ENCODE results near the gene ALKBH4. TPM values are rescaled to one million over a fixed set of nuclear protein-coding genes. Genes with fewer than 3 reads are reported as not detected.

Gene ALKBH4
- total and polyA plus RNA-seq, 2 donors (not counting 3 experiments of a cell fraction or from before 2014, with no cell fraction given) = 5.3 to 10.8 TPM

GRCh38 chr7:102447311-102447710 is 17.4 kb downstream of the ALKBH4 start:
- CTCF ChIA-PET = interaction anchor here (1.0 kb wide), 1 partner anchor 18 kb away, joined by 4 read pairs; no protein-coding TSS in a partner anchor
- peaks cover 0 to 27% of the 10 kb centered on the region in 2 experiments for H3K36me3 ChIP-seq (ENCODE audit: control insufficient read depth in 2 of 2, extremely low read depth in 1 of 2, insufficient read depth in 2 of 2, low read length in 2 of 2)
- DNase-seq (ENCODE audit: low read depth, low spot score) (no peak), FAIRE-seq (no peak)
- TF ChIP-seq GATA2 (IDR thresholded peaks at IDR 0.05; ENCODE audit: insufficient read depth, insufficient read length, low read depth, low read length) (no peak), FOS (IDR thresholded peaks at IDR 0.05; ENCODE audit: borderline replicate concordance, insufficient read depth, low read length) (no peak), CTCF (IDR thresholded peaks at IDR 0.05; ENCODE audit: extremely low read depth in 1 of 2, insufficient read depth in 1 of 2, low read depth in 1 of 2, low read length in 2 of 2) (no peak), POLR2A (IDR thresholded peaks at IDR 0.05; ENCODE audit: low read depth, low read length) (no peak), MAX (IDR thresholded peaks at IDR 0.05; ENCODE audit: insufficient read depth, insufficient read length) (no peak), POLR2AphosphoS5 (IDR thresholded peaks at IDR 0.05; ENCODE audit: insufficient read depth, low read depth, low read length) (no peak), EZH2 (IDR thresholded peaks at IDR 0.05; ENCODE audit: borderline replicate concordance, low read depth, low read length, severe bottlenecking) (no peak), MYC (IDR thresholded peaks at IDR 0.05; ENCODE audit: low read depth, low read length) (no peak), JUN (IDR thresholded peaks at IDR 0.05; ENCODE audit: borderline replicate concordance, insufficient read depth, insufficient read length, low read depth) (no peak)
- no peak overlapping the region for H3K27ac ChIP-seq (ENCODE audit: insufficient read depth, low read depth, low read length)
- BruUV-seq (replicated peaks) = no TSS peak
- dilution Hi-C loops (cut with MboI; ENCODE audit: extremely low pct_ligation_motif_present, low sequenced_read_pairs) = no loop called here
- H3K4me1 ChIP-seq (ENCODE audit: control insufficient read depth, extremely low read depth, insufficient read depth, low read length) = no peaks in the 10 kb centered on the region
- H4K20me1 ChIP-seq (replicated peaks; ENCODE audit: control insufficient read depth, extremely low read depth, insufficient read depth, low read length) = no peaks in the 10 kb centered on the region
- H3K9me3 ChIP-seq (replicated peaks; ENCODE audit: control insufficient read depth, insufficient read depth, low read length) = no peaks in the 10 kb centered on the region
- H3K27me3 ChIP-seq (ENCODE audit: control insufficient read depth in 2 of 2, insufficient read depth in 2 of 2, low read length in 2 of 2) = no peaks in the 10 kb centered on the region
- POLR2A ChIA-PET = no interaction called here
- H3K9me1 ChIP-seq (replicated peaks; ENCODE audit: control insufficient read depth, extremely low read depth, insufficient read depth, low read length) = no peaks in the 10 kb centered on the region
- H3K9ac ChIP-seq (replicated peaks; ENCODE audit: extremely low read depth, insufficient read depth, low read length) = no peak overlapping the region
- H3K4me3 ChIP-seq (replicated peaks in 1 of 3; ENCODE audit: insufficient read depth in 1 of 3, low read depth in 1 of 3, low read length in 3 of 3) = no peak overlapping the region
- H3K4me2 ChIP-seq (ENCODE audit: insufficient read depth, low read length) = no peak overlapping the region
- no peak overlapping the region for H2AFZ ChIP-seq (ENCODE audit: low read depth, low read length)
- H3K79me2 ChIP-seq (ENCODE audit: control insufficient read depth, insufficient read depth, low read length) = no peaks in the 10 kb centered on the region
- intact Hi-C loops (cut with micrococcal nuclease) = no loop called here

Data from endothelial cell of umbilical vein (primary cell).